Upper lobe of left lung (tissue), 6 donors: Measurements from ENCODE around the gene FOXE1. TPM values are rescaled to one million over a fixed set of nuclear protein-coding genes. Genes with fewer than 3 reads are reported as not detected.

Experiments used
- ATAC-seq, 2 donors: fragments of 200-7000 bp; cut with Tn5 transposase; one replicate each; pipeline ENCODE4 v1.9.1; 2022; ENCODE audit warnings: mild to moderate bottlenecking in 2 of 2, moderate library complexity in 2 of 2; ENCODE audit not compliant: low FRiP score in 2 of 2
- DNase-seq, 2 donors: peaks; one replicate each; pipeline ENCODE4 v3.0.0-alpha.2; 2019 to 2020
- H3K27ac ChIP-seq, 4 donors: fragments of 200-600 bp; sonication (generic); one replicate each; pipeline ENCODE4 v1.5.1; 2016 to 2019
- H3K27me3 ChIP-seq, 4 donors: fragments of 200-600 bp; sonication (generic); one replicate each; pipeline ENCODE4 v1.5.1; 2017 to 2019
- H3K36me3 ChIP-seq, 4 donors: fragments of 200-600 bp; sonication (generic); one replicate each; pipeline ENCODE4 v1.5.1; 2016 to 2019
- H3K4me1 ChIP-seq, 4 donors: fragments of 200-600 bp; sonication (generic); one replicate each; pipeline ENCODE4 v1.5.1; 2018 to 2019
- H3K4me3 ChIP-seq, 4 donors: fragments of 200-600 bp; sonication (generic); one replicate each; pipeline ENCODE4 v1.5.1; 2017 to 2019; ENCODE audit warnings: mild to moderate bottlenecking in 2 of 4, moderate library complexity in 1 of 4
- H3K9me3 ChIP-seq, 4 donors: fragments of 200-600 bp; sonication (generic); one replicate each; pipeline ENCODE4 v1.5.1; 2018 to 2019
- EP300 ChIP-seq, 4 donors: sonication (generic); formaldehyde crosslinking; IDR thresholded peaks; one replicate each; pipeline ENCODE4 v1.5.1; 2017; ENCODE audit warnings: antibody characterized with exemption in 4 of 4, control low read depth in 2 of 4
- POLR2A ChIP-seq, 4 donors: fragments of 450-650 bp; IDR thresholded peaks; one replicate each; pipeline ENCODE4 v1.5.1; 2016 to 2017; ENCODE audit warnings: antibody characterized with exemption in 4 of 4, mild to moderate bottlenecking in 2 of 4
- POLR2AphosphoS5 ChIP-seq, 2 donors: sonication (generic); formaldehyde crosslinking; IDR thresholded peaks; one replicate each; pipeline ENCODE4 v1.5.1; 2017; ENCODE audit warnings: antibody characterized with exemption in 2 of 2
- WGBS, 2 donors: methylation state at CpG; one replicate each; pipeline ENCODE4 v1.1.5; 2017 to 2018; 5-methylcytosine and 5-hydroxymethylcytosine counted together
- total RNA-seq, 6 donors: library from RNA; depleted of rRNA in 4 of 6; stranded (reverse); fragments of >200 nt in 4 of 6; gene quantifications; one replicate each; pipeline versions ENCODE4 v1.1.0 to v1.2.1, GENCODE V29; 2016 to 2021
- TF ChIP-seq, protein P1 (sequence below), 6 experiments: fragments of 450-650 bp in 4 of 6; fragments of 200-600 bp in 2 of 6; sonication (generic) in 2 of 6; IDR thresholded peaks; one replicate each; pipeline ENCODE4 v1.5.1; 2016 to 2019; ENCODE audit warnings: antibody characterized with exemption in 6 of 6
- donor health status: DM: no; HTN: no; CAD: no; lungs with moderate emphysema.
- donor health status: DM: no; HTN: yes; CAD: no; lungs with severe emphysema.

FOXE1 gene
- total RNA-seq, 6 donors from 2014 or later: 1.8 TPM; not detected in 5

DNA sequence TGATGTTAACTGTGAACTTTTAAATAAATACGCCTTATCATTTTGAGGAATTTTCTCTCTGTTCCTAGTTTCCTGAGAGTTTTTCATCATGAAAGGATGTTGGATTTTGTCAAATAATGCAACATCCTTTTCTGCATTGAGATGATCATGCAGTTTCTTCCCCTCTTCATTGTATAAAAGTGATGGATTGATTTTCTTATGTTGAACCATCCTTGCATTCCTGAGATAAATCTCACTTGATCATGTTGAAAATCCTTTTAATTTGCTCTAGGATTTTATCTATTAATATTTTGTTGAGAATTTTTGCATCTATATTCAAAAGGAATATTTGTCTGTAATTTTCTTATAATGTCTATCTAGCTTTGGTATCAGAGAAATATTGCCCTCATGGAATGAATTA lies 13.3 kb downstream of the FOXE1 start:
- no peak overlapping the region for H3K4me3 ChIP-seq
- DNase-seq: no peak
- WGBS, 2 donors: 97 to 100% methylated on average over 1 of the region's 1 CpG
- H3K27me3 ChIP-seq: no peaks in the 10 kb centered on the region
- H3K27ac ChIP-seq: no peak overlapping the region
- no peaks in the 10 kb centered on the region for H3K36me3 ChIP-seq
- TF ChIP-seq POLR2AphosphoS5 (IDR thresholded peaks at IDR 0.05) (no peak), POLR2A (IDR thresholded peaks at IDR 0.05) (no peak)
- TF ChIP-seq, protein P1, sequence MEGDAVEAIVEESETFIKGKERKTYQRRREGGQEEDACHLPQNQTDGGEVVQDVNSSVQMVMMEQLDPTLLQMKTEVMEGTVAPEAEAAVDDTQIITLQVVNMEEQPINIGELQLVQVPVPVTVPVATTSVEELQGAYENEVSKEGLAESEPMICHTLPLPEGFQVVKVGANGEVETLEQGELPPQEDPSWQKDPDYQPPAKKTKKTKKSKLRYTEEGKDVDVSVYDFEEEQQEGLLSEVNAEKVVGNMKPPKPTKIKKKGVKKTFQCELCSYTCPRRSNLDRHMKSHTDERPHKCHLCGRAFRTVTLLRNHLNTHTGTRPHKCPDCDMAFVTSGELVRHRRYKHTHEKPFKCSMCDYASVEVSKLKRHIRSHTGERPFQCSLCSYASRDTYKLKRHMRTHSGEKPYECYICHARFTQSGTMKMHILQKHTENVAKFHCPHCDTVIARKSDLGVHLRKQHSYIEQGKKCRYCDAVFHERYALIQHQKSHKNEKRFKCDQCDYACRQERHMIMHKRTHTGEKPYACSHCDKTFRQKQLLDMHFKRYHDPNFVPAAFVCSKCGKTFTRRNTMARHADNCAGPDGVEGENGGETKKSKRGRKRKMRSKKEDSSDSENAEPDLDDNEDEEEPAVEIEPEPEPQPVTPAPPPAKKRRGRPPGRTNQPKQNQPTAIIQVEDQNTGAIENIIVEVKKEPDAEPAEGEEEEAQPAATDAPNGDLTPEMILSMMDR (IDR thresholded peaks at IDR 0.05): no peak
- H3K9me3 ChIP-seq: peaks cover 9 to 23% (median 10%) of the 10 kb centered on the region in 4 donors
- no peaks in the 10 kb centered on the region for H3K4me1 ChIP-seq
- ATAC-seq: no peak

DNA sequence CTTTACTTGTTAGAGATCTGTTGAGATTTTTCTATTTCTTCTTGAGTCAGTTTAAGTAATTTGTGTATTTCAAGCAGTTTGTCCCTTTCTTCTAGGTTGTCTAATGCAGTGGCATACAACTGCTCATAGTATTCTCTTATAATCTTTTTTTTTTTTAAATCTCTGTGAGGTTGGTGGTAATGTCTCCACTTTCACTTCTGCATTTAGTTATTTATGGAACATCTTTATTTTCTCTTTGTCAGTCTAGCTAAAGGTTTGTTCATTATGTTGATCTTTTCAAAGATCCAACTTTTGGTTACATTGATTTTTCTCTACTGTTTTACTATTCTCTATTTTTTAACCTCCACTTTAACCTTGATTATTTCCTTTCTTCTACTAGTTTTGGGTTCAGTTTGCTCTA lies 13.8 kb downstream of the FOXE1 start:
- no peak overlapping the region for H3K27ac ChIP-seq
- no peaks in the 10 kb centered on the region for H3K27me3 ChIP-seq
- H3K9me3 ChIP-seq: peaks cover 9 to 23% (median 10%) of the 10 kb centered on the region in 4 donors
- H3K36me3 ChIP-seq: no peaks in the 10 kb centered on the region
- TF ChIP-seq POLR2AphosphoS5 (IDR thresholded peaks at IDR 0.05): no peak
- no peak for TF ChIP-seq EP300 (IDR thresholded peaks at IDR 0.05)
- TF ChIP-seq, protein P1 (IDR thresholded peaks at IDR 0.05): no peak
- no peak for TF ChIP-seq POLR2A (IDR thresholded peaks at IDR 0.05)
- ATAC-seq: no peak
- no peak overlapping the region for H3K4me3 ChIP-seq
- H3K4me1 ChIP-seq: no peaks in the 10 kb centered on the region
- DNase-seq: no peak

DNA sequence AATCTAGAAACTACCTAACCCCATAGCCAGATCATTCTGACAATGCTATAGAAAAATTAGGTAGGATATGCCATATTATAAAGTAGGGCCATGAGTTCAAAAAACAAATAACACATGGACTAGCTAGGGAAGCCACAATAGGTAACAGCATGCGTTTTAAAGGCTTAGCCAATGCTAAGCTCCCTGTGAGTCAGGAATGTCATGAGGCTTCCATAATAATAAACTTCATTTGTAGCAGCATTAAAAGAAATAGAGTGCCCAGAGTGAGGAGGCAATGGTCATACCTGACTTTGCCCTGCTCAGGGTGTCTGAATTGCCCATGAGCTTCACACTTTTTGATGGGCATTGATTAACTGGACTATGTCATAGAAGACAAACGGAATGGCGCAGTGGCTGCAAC lies 15.8 kb downstream of the FOXE1 start:
- Histone ChIP-seq H3K27ac (no peak overlapping the region), H3K27me3 (no peaks in the 10 kb centered on the region), H3K9me3 (peaks cover 9 to 23% (median 10%) of the 10 kb centered on the region in 4 donors), H3K4me1 (no peaks in the 10 kb centered on the region), H3K4me3 (no peak overlapping the region), H3K36me3 (no peaks in the 10 kb centered on the region)
- DNase-seq (no peak), ATAC-seq (no peak)
- 80 to 84% methylated on average over 3 of the region's 3 CpGs for WGBS, 2 donors
- TF ChIP-seq, protein P1 (IDR thresholded peaks at IDR 0.05): no peak
- no peak for TF ChIP-seq POLR2AphosphoS5 (IDR thresholded peaks at IDR 0.05)
- no peak for TF ChIP-seq POLR2A (IDR thresholded peaks at IDR 0.05)
- no peak for TF ChIP-seq EP300 (IDR thresholded peaks at IDR 0.05)

DNA sequence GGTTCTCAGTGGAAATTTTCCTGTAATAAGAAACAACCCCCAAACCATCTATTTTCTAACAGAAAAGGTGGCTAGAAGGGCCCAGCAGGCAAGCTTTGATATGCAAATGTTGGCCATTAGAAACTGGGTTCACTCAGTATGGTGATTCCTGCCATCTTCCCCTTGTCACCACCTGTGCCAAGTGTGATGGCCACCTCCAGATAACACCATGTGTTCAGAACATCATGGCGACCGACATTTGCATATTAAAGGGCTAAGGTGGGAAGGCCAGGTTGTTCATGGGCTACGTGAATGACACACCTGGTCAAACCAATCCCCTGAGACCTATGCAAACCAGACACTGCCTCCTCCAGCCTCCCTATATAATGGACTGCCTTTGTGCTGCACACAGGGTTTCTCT lies 20.4 kb downstream of the FOXE1 start:
- DNase-seq: no peak
- Histone ChIP-seq H3K4me3 (no peak overlapping the region), H3K4me1 (no peaks in the 10 kb centered on the region), H3K27ac (no peak overlapping the region), H3K36me3 (no peaks in the 10 kb centered on the region), H3K9me3 (no peaks in the 10 kb centered on the region), H3K27me3 (no peaks in the 10 kb centered on the region)
- no peak for ATAC-seq
- TF ChIP-seq POLR2A (IDR thresholded peaks at IDR 0.05): no peak
- 83 to 90% methylated on average over 3 of the region's 3 CpGs for WGBS, 2 donors

DNA sequence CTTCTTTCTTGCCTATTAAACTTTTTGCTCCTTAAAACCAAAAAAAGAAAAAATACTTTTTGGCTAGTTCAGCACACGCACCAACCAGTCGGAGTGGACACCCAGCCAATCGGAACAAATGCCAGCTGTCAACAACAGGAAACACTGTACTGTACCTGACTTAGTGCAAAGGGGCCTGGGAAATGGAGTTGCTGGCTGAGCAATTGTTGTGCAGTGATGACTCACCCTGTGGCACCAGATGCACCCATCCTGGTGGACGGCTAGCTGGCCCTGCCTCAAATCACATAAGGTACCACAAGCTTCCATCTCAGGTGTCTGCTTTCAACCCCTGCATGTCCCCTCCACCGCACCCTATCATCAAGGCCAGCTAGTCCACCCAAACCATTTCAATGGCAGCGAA lies 20.9 kb downstream of the FOXE1 start:
- H3K4me3 ChIP-seq: no peak overlapping the region
- H3K27me3 ChIP-seq: no peaks in the 10 kb centered on the region
- H3K27ac ChIP-seq: no peak overlapping the region
- no peaks in the 10 kb centered on the region for H3K4me1 ChIP-seq
- no peak for ATAC-seq
- no peak for DNase-seq
- H3K36me3 ChIP-seq: no peaks in the 10 kb centered on the region
- no peaks in the 10 kb centered on the region for H3K9me3 ChIP-seq
- TF ChIP-seq POLR2AphosphoS5 (IDR thresholded peaks at IDR 0.05) (no peak), POLR2A (IDR thresholded peaks at IDR 0.05) (no peak), EP300 (IDR thresholded peaks at IDR 0.05) (no peak)
- TF ChIP-seq, protein P1 (IDR thresholded peaks at IDR 0.05): no peak
- WGBS, 2 donors: 67 to 81% methylated on average over 6 of the region's 6 CpGs
